T-helper 1 cell treated with Interleukin-12 subunit alpha and Interleukin-12 subunit beta and Interleukin-4 antibody, amounts not matched to agents 30 ng/mL and 1 ng/mL, for 36 hours (primary cell): ENCODE results near the gene KRT36. TPM values are rescaled to one million over a fixed set of nuclear protein-coding genes. Genes with fewer than 3 reads are reported as not detected.

Experiments used
- intact Hi-C: fragments of 100-400 bp; cut with micrococcal nuclease; formaldehyde crosslinking; loops from one replicate; pipeline ENCODE4 v1.15.1; 2024
- total RNA-seq: library from RNA; stranded (reverse); gene quantifications from 2 replicates; pipeline ENCODE4 v1.2.3, GENCODE V29; 2022

Gene KRT36
- total RNA-seq = not detected in 2 replicates

DNA sequence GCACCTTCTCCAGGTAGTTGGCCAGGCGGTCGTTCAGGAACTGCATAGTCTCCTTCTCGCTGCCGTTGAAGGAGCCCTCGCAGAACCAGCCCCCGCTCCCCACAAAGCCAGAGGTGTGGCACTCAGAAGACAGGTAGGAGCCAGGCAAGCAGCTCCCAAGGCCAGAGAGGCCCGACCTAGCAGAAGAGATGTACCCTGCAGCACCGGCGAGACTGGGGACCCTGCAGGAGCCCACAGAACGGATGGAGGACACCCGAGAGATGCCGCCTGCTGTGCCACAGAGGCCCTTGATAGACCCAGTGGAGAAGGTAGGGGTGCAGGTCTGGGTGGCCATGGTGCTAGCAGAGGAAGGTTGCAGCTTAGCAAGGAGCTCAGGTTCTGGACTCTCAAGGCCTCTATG, at the start of gene KRT36:
TSS of gene KRT36 (minus strand) at position 380 of the 400 bp plus-strand sequence. CDS start at position 334, 46 bp downstream.
- intact Hi-C loops = no loop called here

DNA sequence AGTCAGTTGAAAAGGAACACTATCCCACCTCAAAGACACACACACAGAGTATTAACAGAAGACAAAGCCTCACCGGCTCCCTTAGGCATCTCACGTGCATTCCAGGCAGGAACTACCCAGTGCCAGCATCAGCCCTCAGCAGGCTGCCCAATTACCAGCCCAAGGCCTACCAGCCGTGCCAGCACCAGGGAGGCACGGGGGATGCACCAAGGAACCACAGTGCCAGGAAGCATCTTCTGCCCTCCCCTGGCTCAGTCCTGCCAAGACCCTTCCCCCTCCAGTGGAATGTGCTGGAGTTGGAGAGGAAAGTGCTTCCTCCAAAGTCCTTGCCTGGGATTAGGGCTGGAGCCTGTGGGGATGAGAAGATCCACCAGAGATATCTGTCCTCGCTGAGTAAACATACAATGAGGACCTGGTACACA, 49.4 kb upstream of the KRT36 start:
- intact Hi-C loops = no loop called here

DNA sequence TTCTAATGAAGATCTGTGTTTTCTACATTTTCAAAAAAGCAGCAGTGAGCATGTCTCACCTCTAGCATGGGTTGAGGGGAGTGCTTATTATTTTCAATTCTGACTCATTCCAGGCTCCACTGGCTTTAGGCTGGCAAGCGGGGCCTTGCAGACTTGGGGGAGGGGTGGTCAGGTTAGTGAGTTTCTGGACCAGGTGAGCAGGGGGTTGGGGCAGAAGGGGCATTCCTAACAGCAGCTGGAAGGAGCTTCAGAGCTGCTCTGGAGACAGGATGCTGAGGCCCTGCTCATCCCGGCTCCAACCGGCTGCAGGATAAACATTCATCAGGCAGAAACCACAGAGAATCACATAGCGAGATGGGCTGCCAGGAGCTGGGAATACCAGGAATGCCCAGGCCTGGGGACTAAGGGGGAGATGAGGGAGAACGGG, 48.9 kb upstream of the KRT36 start:
- intact Hi-C loops = no loop called here

DNA sequence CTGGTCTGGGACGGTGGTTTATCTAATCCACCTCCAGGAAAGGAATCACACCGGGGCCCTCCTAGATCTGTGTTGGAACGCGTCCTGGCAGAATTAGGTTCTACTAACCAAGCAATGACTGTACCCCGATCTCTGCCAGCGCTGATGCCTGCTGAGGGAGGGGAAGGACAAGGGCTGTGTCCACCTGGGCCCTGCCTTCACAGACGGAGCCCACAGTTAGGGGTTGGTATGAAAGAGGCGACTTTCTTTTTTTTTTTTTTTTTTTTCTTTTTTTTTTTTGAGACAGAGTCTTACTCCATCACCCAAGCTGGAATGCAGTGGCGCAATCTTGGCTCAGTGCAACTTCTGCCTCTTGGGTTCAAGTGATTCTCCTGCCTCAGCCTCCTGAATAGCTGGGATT, 48.3 kb upstream of the KRT36 start:
- intact Hi-C loops = no loop called here

DNA sequence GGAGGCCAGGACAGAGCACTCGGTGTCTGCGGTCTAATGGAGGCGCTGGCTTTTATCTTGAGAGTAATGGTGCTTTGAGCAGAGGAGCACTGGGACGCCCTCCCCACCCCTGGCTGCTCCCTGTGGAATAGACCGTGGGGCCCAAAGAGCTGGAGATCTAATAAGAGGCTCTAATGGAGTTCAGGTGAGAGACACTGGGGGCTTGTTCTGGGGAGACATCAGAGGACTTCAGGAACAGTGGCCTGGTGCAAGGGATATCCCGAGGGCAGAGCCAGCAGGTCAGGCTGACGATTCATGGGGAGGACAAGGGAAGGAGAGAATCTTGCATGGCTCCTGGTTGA, 47.9 kb upstream of the KRT36 start:
- intact Hi-C loops = no loop called here

DNA sequence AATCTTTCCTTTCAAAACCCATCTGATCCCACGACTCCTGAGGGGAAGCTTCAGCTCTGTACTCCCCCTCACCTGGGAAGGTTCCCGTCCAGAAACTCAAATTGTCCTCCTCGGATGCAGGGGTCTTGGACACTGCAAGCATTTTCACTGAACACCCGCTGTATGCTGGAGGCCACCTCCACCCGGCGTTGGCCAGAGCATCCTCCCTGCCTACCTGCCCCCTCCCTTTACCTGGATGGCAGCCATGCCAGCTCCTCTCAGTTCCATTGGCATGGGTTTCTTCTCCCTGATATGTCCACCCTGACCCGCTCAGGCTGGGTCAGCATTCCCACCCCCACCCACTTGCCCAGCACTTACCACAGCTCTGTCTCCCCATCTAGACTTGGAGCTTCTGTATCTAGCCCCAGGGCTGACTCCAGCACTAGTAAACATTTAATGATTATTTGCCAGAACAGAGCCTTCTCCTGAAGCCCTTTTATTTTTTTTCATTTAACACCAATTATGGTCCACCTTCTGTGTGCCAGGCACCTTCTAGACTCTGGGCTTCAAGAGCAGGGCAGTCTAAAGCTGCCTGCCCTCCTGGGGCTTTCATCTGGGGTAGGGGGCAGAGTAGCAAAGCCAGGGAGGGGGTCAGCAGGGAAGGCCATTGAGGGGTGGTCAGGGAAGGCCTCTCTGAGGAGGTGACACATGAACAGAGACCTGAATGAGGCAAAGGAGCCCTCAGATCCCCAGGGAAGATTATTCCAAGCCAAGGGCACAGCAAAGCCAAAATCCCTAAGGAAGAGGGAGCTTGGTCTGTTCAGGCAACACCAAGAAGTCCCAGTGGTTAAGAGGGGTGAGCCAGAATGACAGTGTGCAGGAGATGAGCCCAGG, 47.3 kb upstream of the KRT36 start:
- intact Hi-C loops = no loop called here

DNA sequence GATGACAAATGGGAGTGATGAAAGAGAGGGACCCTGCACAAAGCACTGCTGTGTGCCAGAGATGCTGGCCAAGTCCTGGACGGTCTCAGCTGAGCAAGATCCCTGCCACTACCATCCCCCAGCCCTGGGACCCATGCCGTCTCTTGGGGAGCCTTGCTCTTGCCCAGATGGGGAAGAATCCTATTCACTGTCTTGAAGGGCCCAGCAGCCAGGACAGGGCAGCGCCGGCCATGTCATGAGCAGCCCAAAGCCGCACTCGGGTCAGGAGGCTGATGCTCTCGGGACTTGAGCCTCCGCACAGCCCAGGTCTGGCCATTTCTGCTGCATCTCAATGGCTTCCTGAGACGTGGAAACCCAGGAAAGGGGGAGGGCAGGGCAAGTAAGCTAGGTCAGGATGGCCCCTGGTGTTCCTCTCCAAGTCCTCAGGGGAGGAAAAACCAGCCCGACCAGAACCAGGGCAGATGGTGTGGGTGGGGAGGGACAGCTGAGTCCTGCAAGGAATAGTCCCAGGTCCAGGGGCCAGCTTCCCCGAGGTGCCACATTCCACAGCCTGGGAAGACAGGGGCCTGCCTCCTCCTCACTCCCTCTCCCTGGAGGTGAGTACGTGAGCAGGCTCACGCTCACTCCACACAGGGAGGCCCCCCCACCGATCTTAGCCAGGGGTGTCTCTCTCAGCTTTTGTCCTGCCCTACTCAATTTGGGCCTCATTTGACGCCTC, 46.2 kb upstream of the KRT36 start:
- intact Hi-C loops = no loop called here

DNA sequence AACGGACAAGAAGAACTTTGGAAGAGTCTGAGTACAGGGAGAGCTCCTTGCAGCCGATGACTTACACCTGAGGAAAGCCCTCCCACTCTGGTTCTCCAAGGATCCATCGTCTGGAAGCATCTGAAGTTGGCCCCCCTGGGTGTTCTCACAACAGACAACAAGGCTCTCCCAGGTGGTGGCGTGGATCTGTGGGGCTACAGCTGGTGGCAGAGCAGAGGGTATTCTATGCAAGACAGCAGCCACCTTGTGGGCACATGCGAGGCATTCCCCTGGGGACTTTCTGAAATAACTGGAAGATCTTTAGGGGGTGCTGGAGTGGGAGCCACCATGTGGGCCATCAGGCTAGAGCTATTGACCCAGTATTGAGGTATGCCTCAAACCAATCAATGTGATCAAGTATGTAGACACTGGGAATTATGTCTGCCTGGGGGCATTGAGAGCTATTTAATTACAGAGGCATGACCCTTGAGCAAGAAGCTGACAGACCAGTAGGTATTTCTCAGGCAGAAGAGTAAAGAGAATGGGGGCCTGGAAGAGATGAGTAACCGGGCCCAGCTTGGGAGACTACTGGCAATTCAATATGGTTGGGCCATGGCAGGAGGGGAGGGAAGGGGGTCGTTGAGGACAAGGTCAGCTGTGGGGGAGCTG, 45.3 kb upstream of the KRT36 start:
- intact Hi-C loops = no loop called here

DNA sequence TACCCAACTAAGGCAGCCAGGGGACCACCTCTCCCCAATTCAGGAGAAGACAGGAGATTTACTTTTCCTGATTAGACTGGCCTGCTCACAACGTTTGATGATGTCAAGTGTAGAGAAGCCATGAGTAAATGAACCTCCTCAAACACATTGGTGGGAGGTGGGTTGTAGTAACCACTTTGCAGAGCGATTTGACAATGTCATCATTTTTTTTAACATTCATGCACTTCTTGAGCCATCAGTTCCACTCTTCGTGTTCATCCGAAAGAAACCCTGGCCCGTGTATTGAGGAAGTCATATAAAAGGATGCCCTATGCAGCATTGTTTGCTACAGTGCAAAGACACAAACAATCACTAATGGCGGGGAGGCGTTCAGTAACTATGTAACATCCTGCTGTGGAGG, 43.9 kb upstream of the KRT36 start:
- intact Hi-C loops = no loop called here

DNA sequence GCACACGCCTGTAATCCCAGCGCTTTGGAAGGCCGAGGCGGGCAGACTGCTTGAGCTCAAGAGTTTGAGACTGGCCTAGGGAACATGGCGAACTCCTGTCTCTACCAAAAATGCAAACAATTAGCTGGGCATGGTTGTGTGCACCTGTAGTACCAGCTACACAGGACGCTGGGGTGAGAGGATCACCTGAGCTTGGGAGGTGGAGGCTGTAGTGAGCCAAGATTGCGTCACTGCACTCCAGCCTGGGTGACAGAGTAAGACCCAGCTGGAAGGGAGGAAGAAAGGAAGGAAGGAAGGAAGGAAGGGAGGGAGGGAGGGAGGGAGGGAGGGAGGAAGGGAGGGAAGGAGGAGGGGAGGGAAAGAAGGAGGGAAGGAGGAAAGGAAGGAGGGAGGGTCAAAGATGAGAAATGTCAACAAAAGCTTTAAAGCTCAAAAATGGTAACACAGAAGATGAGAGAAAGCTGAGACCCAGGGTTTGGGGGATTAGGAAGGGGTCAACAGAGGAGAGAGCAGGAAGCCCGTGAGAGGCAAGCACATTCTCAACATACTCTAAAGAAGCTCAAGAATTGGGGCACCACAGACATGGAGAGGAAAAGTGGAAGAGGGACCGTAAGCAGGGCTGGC, 43.3 kb upstream of the KRT36 start:
- intact Hi-C loops = no loop called here

DNA sequence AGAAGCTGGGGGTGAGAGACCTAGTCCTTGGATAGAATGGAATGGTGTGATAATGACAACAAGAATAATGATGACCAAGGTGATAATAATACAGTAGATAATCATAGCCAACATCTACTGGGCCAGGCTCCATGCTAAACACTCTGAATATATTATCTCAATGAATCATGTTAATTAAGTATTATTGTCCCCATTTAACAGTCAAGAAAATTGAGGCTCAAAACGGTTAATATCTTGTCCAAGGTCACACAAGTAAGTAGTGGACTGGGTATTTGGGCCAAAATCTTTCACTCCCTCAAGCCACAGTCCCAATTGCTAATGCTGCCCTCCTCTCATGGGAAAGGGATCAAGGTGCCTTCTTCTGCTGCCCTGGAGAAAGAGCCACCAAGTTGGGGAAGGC, 42.3 kb upstream of the KRT36 start:
- intact Hi-C loops = no loop called here

DNA sequence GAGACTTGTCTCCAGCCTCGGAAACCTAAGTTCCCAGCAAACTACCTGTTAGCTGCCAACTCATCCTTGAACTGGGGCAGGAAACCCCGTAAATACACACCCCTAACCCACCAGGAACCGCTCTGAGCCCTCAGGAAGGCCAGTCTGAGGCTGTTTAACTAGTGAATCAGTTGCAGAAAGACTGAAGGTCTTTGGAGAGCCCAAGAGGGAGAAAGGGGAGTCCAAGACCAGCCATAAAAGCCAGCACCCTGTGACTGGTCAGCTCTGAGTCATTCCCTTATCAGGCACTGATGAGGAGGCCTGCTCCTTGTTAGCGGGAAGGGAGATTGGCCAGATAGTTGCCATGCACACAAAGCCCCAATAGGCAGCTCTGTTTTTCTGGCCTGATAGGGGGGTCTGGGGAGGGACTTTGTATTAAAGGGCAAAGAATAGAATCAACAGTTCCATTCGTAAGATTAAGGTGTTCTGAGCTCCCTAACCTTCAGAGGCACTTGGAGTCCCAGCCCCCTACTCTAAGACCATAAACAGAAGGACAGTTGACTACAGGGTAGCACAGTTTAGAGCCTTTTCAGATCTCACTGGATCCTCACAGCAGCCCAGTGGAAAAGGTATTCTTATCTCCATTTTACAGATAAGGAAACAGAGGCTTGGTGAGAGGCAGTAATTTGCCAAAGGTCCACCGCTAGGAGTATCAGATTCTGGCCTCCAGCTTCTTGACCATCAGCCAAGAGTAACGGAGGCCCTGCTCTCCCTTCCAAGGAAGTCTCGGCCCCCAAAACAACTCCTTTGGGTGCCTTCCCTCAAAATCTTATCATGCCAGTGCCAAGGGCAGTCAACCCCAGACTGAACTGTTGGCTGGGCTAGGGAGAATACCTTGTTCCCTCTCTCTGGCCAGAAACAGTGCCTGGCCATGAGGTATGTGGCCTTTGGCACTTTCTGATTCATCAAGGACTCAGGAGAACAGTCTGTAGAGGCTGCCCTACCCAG, 40.6 kb upstream of the KRT36 start:
- intact Hi-C loops = no loop called here

DNA sequence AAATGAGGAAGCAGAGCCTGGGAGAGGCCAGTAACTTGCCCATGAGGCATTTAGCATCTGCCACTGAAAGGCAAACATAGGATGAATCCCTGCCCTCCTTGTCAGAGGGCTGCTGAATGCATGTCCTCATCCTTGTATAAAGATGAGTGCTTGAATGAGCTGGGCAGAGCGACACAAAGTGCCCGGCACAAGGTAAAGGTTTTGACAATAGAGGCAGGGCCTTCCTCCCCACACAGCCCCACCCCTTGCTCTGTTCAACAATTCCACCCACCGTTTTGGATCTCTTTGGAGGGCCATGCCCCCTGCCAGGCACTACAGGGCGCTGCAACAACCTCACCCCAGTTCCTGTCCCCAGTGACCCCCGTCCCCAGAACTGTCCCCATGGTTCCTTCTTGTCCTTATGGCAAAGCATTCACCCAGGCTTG, 39.8 kb upstream of the KRT36 start:
- intact Hi-C loops = no loop called here

DNA sequence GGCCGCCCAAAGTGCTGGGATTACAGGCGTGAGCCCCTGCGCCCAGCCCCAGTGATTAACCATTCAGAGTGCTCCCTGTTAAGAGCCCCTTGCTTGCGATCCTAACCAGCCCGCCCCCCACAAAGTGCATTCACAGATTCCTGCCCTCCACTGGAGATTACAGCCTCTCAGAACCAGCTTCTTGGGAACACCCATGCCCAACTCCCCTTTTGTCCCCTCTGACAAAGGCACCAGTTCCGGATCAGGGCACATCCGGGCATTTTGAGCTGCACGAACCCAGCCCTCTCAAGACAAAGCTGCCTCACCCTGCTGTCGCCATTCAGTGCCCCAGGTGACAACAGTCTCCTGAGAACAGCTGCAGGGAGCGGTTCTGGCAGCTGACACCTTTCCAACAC, 39.2 kb upstream of the KRT36 start:
- intact Hi-C loops = no loop called here

DNA sequence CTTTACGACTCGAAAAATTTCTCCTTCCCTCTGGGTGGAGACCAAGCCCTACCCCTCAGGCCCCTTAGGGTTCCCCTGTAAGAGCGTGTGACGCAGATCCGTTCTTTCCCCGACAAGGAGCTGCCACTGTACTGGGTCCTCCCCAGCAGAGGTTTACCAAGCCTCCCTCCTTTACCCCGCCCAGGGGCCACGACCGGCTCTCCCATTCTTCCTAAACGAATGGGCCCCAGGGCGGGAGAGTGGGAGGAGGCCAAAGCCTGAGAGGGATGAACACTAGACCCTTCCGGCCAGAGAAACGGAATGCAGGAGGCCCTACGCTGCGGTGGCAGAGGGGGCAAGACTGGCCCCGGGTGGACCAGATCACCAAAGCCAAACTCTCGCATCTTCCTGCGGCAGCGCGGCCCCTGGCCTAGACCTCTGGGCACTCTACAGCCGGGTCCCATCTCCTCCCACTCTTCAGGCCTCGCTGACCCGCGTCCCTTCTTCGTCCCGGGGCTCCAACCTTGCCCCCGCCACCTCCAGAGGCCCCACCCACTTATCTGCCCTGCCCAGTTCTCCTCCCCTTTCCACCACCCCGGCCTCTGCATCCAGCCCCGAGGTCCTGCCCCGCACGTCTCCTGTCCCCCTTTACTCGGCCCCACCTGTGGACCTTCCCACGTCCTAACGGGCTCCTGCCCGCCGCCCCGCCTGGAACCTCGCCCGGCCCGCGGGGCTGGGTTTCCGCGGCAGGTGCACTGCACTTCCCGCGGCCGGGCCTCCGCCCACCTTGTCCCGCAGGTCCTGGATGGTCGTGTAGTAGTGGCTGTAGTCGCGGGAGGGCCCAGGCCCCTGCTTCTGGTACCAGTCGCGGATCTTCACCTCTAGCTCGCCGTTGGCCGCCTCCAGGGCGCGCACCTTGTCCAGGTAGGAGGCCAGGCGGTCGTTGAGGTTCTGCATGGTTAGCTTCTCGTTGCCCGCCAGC, 37.6 kb upstream of the KRT36 start:
- intact Hi-C loops = no loop called here

DNA sequence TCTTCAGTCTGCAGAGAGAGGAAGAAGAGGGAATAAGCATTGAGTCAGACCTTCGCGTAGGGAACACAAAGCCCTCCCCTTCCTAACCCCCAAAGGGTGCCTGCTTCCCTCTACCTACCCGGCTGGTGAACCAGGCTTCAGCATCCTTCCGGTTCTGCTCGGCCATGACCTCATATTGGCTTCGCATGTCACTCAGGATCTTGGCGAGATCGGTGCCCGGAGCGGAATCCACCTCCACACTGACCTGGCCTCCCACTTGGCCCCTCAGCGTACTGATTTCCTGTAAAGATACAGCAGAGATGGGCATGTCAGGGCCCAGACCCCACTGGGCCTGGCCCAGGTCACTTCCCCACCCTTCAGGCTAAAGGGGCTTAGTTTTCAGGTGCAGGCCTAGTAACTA, 34.6 kb upstream of the KRT36 start:
- intact Hi-C loops = no loop called here

DNA sequence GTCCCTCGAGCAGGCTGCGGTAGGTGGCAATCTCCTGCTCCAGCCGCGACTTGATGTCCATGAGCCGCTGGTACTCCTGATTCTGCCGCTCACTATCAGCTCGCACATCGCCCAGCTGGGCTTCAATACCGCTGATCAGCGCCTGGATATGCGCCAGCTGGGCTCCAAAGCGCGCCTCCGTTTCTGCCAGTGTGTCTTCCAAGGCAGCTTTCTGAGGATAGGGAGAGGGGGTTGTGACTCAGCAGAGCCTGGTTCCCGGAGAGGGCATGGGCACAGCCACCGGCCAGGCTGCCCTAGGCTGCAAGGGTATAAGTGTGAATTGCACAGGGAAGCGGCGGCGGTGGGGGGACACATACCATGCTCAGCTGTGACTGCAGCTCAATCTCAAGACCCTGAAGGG, 34.1 kb upstream of the KRT36 start:
- intact Hi-C loops = no loop called here

DNA sequence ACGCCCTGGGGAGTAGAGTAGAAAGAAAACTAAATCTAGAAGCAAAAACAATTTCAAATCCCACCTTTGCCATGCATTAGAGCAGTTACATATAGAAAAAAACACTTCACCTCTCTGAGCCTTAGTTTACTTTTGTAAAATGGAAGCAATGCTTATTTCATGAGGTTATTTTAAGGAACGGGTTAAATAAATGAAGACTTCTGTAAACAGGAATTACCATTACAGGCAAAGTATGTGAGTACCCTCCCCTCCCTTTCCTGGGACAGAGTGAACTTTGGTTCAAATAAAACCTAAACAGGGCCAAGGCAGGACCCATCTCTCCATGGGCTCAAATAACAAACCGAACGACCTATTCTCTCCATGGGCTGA, 33.5 kb upstream of the KRT36 start:
- intact Hi-C loops = no loop called here
